SK-N-SH treated with all-trans-retinoic acid at 6 μM for 48 hours (cell line): ENCODE results near the gene R3HDM2.

ENCODE experiments used
- GLIS3 ChIP-seq: fragments of 250-450 bp; sonication (Bioruptor Pico); IDR thresholded peaks from 2 replicates; pipeline ENCODE4 v1.5.0; 2020; ENCODE audit warnings: mild to moderate bottlenecking, moderate library complexity
- PPARA ChIP-seq: fragments of 250-450 bp; sonication (Bioruptor Pico); IDR thresholded peaks from 2 replicates; pipeline ENCODE4 v1.5.0; 2020; ENCODE audit warnings: mild to moderate bottlenecking, borderline replicate concordance
- SNAI2 ChIP-seq: fragments of 250-450 bp; sonication (Bioruptor Pico); IDR thresholded peaks from 2 replicates; pipeline ENCODE4 v1.5.0; 2020; ENCODE audit warnings: mild to moderate bottlenecking, moderate library complexity
- TCF4 ChIP-seq: fragments of 250-450 bp; sonication (Bioruptor Pico); IDR thresholded peaks from 2 replicates; pipeline ENCODE4 v1.8.0; 2021; ENCODE audit warnings: mild to moderate bottlenecking, moderate library complexity, borderline replicate concordance
- TOX ChIP-seq: fragments of 250-450 bp; sonication (Bioruptor Pico); IDR thresholded peaks from 2 replicates; pipeline ENCODE4 v1.8.0; 2021; ENCODE audit warnings: mild to moderate bottlenecking, moderate library complexity, borderline replicate concordance
- ZFP3 ChIP-seq: fragments of 250-450 bp; sonication (Bioruptor Pico); IDR thresholded peaks from 2 replicates; pipeline ENCODE4 v1.5.0; 2020; ENCODE audit warnings: mild to moderate bottlenecking, moderate library complexity
- ZFP30 ChIP-seq: fragments of 450-650 bp; formaldehyde crosslinking; IDR thresholded peaks from 2 replicates; pipeline ENCODE4 v1.5.0; 2022; ENCODE audit warnings: mild to moderate bottlenecking, moderate library complexity
- ZNF70 ChIP-seq: fragments of 450-650 bp; formaldehyde crosslinking; IDR thresholded peaks from 2 replicates; pipeline ENCODE4 v1.5.0; 2020; ENCODE audit warnings: mild to moderate bottlenecking, moderate library complexity
- TF ChIP-seq, protein P1 (sequence below): fragments of 250-450 bp; sonication (Bioruptor Pico); IDR thresholded peaks from 2 replicates; pipeline ENCODE4 v1.5.1; 2020; ENCODE audit warnings: low read depth, mild to moderate bottlenecking, moderate library complexity
- TF ChIP-seq, protein P2 (sequence below): fragments of 250-450 bp; sonication (Bioruptor Pico); IDR thresholded peaks from 2 replicates; pipeline ENCODE4 v1.5.0; 2020; ENCODE audit warnings: mild to moderate bottlenecking, moderate library complexity
- TF ChIP-seq, protein P3 (sequence below): fragments of 250-450 bp; sonication (Bioruptor Pico); IDR thresholded peaks from 2 replicates; pipeline ENCODE4 v1.8.0; 2020; ENCODE audit warnings: mild to moderate bottlenecking, moderate library complexity, borderline replicate concordance

DNA sequence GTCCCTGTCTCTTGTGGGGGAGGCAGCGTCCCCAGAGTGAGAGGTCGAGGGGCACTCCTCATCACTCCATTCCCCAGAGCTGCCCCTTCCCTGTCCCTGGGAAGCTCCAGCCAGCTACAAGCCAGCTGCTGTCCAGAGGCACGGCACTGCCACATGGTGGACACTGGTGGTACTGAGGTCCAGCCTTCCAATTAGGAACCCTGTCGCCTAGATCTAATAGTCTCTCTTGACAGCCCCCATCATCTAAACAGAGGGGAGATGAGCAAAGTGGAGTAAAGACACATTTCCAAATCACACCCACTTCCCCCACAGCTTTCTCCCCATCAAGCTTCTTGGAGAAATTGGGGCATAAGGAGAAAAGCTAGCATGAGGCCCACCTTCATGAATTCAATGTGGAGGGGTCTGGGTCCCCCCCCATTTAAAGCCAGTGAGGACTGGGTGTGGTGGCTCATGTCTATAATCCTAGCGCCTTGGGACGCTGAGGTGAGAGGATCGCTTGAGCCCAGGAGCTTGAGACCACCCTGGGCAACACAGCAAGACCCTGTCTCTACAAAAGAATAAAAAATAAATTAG lies 22.2 kb upstream of the R3HDM2 start:
- TF ChIP-seq, protein P1, sequence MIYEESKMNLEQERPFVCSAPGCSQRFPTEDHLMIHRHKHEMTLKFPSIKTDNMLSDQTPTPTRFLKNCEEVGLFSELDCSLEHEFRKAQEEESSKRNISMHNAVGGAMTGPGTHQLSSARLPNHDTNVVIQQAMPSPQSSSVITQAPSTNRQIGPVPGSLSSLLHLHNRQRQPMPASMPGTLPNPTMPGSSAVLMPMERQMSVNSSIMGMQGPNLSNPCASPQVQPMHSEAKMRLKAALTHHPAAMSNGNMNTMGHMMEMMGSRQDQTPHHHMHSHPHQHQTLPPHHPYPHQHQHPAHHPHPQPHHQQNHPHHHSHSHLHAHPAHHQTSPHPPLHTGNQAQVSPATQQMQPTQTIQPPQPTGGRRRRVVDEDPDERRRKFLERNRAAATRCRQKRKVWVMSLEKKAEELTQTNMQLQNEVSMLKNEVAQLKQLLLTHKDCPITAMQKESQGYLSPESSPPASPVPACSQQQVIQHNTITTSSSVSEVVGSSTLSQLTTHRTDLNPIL (CRISPR knock-in tag), result no peak
- no peak for TF ChIP-seq PPARA (CRISPR knock-in tag)
- TF ChIP-seq TOX (CRISPR knock-in tag), result no peak
- no peak for TF ChIP-seq GLIS3
- TF ChIP-seq TCF4 (CRISPR knock-in tag), result no peak
- TF ChIP-seq, protein P2, sequence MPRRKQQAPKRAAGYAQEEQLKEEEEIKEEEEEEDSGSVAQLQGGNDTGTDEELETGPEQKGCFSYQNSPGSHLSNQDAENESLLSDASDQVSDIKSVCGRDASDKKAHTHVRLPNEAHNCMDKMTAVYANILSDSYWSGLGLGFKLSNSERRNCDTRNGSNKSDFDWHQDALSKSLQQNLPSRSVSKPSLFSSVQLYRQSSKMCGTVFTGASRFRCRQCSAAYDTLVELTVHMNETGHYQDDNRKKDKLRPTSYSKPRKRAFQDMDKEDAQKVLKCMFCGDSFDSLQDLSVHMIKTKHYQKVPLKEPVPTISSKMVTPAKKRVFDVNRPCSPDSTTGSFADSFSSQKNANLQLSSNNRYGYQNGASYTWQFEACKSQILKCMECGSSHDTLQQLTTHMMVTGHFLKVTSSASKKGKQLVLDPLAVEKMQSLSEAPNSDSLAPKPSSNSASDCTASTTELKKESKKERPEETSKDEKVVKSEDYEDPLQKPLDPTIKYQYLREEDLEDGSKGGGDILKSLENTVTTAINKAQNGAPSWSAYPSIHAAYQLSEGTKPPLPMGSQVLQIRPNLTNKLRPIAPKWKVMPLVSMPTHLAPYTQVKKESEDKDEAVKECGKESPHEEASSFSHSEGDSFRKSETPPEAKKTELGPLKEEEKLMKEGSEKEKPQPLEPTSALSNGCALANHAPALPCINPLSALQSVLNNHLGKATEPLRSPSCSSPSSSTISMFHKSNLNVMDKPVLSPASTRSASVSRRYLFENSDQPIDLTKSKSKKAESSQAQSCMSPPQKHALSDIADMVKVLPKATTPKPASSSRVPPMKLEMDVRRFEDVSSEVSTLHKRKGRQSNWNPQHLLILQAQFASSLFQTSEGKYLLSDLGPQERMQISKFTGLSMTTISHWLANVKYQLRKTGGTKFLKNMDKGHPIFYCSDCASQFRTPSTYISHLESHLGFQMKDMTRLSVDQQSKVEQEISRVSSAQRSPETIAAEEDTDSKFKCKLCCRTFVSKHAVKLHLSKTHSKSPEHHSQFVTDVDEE, result no peak
- TF ChIP-seq, protein P3, sequence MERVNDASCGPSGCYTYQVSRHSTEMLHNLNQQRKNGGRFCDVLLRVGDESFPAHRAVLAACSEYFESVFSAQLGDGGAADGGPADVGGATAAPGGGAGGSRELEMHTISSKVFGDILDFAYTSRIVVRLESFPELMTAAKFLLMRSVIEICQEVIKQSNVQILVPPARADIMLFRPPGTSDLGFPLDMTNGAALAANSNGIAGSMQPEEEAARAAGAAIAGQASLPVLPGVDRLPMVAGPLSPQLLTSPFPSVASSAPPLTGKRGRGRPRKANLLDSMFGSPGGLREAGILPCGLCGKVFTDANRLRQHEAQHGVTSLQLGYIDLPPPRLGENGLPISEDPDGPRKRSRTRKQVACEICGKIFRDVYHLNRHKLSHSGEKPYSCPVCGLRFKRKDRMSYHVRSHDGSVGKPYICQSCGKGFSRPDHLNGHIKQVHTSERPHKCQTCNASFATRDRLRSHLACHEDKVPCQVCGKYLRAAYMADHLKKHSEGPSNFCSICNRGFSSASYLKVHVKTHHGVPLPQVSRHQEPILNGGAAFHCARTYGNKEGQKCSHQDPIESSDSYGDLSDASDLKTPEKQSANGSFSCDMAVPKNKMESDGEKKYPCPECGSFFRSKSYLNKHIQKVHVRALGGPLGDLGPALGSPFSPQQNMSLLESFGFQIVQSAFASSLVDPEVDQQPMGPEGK, result no peak
- TF ChIP-seq ZNF70 (CRISPR knock-in tag), result no peak
- no peak for TF ChIP-seq ZFP3 (CRISPR knock-in tag)
- TF ChIP-seq SNAI2 (CRISPR knock-in tag), result no peak
- no peak for TF ChIP-seq ZFP30
